ENCODE results near the gene SMYD4.
A peak's percentile ranks its signal among the peaks of the same experiment; 100 is the strongest.
"Not testable (repeated sequence)": the region's sequence is repeated elsewhere in the genome, so short reads cannot be mapped to it uniquely, and the experiment has no call there.

The SMYD4 gene

DNA sequence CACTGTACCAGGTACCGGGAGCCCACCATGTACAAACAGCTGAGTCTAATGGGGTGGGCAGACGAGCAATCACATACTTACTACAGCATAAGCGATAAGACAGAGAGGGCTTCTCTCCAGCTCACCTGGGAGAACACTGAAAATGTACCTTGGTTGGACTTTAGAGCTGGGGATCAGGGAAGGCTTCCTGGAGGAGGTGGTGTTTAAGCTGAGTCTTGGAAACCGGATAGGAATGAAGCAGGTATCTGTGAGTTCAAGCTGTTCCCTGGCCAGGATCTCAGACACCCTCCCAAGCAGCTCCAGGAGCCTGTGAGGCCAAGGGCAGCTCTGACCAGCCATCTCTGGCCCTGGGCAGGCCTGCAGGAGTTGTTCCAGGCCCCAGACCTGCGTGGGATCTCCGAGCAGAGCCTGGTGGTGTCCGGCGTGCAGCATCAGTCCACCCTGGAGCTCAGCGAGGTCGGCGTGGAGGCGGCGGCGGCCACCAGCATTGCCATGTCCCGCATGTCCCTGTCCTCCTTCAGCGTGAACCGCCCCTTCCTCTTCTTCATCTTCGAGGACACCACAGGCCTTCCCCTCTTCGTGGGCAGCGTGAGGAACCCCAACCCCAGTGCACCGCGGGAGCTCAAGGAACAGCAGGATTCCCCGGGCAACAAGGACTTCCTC lies 75.8 kb downstream of the SMYD4 start:
- DNase-seq: no peak

DNA sequence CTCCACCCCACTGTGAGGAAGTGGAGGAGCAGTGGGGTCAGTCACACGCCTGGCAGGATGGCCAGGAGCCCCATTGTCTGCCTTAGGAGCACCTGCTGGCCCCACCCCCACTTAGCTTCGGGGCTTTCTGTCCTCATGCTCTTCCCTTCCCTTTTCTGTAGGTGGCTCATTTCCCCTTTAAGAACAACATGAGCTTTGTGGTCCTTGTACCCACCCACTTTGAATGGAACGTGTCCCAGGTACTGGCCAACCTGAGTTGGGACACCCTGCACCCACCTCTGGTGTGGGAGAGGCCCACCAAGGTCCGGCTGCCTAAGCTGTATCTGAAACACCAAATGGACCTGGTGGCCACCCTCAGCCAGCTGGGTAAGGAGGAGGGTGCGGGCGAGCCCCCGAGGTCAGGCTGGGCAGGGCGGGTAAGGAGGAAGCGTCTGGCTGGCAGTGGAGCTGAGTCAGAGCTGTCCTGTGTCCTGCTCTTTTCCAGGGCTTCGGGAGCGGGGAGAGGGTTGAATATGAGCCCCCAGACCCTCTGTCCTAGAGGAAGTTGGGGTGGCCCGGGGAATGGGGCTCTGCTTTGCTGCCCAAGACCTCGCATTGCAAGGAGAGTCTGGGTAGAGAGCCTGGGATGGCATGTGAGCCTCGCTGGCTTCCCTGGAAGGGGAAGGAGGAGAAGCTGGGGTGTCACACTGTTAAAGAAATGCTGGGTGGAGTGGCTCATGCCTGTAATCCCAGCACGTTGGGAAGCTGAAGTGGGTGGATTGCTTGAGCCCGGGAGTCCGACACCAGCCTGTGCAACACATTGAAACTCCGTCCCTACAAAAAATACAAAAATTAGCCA lies 77.1 kb downstream of the SMYD4 start:
- DNase-seq: no peak

DNA sequence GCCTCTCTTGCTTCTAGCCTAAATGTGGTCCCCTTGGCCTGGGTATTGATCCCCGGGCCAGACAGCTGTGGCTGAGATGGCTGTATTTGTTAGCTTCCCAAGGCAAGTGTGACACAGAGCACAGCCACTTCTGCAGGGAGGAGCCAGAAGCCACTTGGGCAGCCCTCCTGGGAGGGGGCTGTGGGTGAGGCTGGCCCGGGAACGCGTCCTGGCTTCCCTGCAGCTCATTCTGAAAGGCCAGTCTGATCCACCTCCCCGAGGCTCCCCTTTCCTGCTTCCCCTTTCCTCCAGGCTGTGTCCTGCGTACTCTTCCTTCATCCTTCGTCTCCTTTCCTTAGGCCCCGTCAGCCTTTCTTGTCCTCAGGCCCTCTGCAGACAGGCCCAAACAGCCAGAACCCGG lies 79.1 kb downstream of the SMYD4 start:
- no peak for DNase-seq

DNA sequence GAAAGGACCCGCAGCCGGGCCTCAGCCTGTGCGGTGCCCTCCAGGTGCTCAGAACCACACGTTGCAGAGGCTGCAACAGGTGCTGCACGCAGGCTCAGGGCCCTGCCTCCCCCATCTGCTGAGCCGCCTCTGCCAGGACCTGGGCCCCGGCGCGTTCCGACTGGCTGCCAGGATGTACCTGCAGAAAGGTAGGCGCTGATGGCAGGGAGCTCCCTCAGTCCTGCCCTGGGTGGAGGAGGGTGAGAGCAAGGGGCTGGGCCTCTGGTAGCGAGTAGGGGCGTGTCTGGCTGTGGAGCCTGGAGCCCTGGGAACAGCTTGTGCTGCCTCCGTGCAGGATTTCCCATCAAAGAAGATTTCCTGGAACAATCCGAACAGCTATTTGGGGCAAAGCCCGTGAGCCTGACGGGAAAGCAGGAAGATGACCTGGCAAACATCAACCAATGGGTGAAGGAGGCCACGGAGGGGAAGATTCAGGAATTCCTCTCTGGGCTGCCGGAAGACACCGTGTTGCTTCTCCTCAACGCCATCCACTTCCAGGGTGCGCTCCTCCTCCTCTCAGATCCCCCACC lies 82.6 kb downstream of the SMYD4 start:
- DNase-seq: no peak

DNA sequence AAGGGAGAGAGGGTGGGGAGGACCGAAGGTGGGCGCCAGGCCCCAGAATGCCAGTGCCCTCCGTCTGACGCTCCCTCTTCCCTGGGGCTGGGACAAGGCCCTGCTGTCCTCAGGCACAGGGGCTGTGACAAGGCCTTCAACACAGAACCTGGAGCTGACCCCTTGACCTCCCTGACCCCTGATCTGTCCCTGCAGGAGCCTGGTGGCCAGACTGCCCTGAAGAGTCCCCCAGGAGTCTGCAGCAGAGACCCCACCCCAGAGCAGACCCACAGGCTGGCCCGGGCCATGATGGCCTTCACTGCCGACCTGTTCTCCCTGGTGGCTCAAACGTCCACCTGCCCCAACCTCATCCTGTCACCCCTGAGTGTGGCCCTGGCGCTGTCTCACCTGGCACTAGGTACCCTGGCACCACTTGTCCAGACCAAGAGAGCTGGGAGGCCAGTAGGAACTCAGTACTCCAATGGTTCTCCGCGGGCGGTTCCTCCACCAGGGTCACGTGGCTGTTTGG lies 84.1 kb downstream of the SMYD4 start:
- no peak for DNase-seq

DNA sequence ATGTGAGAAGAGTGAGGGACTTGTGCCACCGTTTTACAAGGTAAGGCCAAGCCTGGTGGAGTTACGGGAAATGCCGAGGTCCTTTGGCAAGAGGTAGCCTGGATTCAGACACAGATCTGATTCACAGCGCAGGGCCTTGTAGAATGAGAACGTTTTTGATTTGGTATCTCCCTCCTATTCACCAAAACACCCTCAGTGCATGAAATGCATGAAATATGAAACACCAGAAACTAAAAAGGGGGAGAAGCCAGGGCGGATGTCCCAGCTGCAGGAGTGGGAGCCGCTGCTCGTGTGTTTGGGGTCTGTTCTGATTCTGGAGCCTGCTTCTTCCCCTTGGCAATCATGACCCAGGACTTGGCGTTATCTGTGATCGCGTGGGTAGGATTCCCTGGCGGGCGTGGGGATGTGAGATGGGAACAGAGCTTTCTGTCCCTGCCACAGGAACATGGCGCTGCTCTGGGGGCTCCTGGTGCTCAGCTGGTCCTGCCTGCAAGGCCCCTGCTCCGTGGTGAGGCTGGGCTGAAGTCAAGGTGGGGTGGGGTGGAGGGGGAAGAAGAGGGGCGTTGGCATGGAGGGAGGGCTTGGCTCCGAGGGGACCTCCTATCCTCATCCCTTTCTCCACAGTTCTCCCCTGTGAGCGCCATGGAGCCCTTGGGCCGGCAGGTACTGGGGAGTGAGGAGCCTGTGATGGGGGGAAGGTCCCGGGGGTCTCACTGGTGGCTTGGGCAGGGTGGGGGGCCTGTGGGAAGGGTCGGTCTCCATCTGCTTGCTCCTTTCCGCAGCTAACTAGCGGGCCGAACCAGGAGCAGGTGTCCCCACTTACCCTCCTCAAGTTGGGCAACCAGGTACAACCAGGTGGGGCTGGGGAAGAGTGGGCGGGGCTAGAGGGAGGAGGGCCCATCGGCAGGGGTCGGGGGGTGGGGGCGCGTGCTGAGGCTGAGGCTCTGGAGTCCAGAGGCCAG lies 84.9 kb downstream of the SMYD4 start:
- DNase-seq: no peak

DNA sequence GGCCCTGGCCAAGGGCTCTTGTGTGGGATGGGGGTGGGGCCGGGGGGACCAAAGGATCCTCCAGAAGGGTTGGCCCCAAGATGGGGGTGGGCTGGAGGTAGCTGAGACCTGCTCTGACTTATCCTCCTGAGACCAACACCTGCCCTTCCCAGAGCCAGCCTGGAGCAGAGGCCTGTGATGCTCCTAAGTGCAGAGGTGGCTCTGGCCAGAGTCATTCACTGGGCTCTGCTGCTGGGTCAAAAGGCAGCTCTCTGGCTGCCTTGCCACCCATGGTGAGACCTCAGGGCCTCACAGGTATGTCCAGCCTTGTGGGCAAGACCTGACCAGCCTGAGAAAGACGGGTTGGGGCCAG lies 86.6 kb downstream of the SMYD4 start:
- no peak for DNase-seq

DNA sequence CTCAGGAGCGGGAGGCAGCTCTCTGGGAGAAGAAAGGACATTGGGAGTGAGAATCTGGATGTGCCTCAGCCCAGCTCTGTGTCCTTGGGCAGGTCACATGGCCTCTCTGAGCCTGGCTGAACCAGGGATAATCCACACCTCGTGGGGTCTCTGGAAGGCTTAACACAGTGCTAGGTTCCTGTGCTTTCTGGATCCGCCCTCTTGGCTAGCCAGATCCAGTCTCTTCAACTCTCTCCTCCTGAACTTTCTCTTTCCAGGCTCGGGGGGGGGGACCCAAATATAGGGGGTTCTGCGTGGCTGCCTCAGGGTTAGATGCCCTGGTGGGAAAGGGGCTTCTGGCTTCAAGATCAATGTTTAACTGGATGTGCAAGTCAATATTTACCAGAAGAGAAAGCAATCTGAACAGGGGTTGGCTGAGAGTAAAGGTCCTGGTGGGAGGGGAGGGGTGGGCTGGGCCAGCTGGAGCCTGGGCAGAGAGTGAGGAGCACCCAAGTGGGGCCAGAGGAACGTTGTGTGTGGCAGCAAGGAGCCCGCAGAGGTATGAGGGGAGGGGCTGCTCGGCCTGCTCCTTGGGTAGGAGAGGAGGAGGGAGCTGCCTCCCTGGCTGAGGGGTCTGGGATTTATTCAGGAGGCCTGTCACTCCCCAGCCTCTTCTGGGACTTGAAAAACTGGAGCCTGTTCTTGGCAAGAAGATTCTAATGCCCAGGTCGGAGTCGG lies 87.2 kb downstream of the SMYD4 start, which contains the start of gene SERPINF2:
Gene SERPINF2, plus strand, starts transcription at position 501 of the 717 bp plus-strand sequence. CDS start 2,125 bp downstream, outside the sequence.
- no peak for DNase-seq

DNA sequence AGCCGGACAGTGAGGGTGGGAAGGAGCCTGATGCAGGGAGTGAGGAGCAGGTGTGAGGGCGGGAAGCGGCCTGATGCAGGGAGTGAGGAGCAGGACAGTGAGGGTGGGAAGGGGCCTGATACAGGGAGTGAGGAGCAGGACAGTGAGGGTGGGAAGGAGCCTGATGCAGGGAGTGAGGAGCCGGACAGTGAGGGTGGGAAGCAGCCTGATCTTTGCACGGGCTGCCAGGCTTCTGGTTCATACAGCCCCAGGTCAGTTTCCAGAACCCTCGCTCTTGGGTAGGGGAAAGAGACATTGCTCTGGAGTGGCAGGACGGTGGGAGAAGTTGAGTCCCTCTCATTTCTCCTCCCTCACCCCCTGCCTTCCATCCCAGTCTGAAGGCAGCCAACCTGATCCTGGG lies 87.8 kb downstream of the SMYD4 start:
- not testable (repeated sequence) for DNase-seq

DNA sequence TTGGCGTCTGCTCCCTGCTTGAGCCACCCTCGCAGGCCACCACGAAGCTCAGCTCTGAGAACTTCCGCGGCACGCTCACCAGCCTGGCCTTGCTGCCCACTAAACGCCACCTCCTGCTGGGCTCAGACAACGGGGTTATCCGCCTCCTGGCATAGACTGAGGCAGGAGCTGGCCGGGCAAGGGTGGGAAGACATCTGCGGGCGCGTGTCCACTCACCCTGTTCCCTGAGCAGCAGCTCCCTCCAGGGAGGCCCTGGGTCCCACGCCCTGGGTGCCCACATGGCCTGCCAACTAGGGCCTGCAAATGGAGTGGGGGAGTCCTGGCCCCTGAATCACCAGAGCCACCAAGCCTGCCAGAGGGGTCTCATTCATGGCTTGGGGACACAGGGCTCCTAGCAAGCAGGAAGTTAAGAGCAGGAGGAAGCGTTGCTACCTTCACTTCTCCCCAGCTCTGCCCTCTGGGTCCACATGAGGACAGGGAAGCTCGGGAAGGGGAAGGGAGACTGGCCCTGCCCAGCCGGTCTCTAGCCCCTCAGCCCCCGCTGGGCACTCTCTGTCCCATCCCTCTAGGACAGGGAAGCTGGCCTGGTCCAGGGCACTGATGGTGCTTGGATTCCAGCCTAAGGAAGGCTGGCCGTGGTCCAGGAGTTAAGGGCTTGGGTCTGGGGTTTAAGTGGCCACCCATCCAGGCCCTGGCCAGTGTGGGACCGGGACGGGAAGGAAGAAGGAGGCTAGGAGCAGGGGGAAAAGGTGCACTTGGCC lies 92.0 kb downstream of the SMYD4 start:
- DNase-seq: no peak

DNA sequence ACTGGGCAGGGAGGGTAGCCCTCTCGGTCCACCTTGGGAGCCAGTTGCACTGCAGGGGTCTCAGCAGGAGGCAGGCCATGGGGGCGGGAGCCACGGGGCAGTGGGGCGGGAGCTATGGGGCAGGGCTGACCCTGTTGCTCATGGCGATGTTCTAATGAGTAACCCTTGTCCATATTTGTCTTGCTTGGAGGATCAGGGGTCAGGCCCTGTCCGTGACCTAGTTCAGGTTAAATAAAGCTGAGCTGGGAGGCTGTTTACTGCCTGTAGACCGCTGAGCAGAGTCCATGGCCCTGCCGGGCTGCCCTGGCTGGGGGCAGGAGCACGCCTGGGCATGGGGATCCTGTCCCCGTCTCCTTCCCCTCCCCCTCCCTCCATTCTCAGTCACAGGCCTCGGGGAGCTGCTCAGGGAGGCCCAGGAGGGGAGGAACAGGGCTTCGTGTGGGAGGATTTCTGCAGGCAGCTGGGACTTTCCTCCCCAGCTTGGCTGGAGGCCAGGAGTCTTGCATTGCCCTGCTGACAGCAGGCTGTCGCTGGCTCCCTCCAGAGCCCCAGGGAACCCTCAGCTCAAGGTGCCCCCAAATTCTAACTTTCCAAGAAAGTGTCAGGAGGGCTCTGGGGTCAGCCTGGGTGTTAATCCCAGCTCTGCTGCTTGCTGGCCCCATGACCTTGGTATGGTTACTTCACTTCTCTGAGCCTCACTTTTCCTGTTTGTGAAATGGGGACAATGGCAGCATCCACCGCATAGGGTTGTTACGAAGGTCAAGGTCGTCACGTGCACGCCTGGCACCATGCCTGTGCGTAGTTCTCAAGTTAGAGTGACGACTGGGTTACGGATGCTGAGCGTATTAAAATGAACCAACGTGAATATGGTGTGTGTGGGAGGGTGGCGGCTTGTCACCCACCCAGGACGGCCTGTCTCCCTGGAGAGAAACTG lies 93.1 kb downstream of the SMYD4 start:
- DNase-seq: peak; percentile 38 to 48

DNA sequence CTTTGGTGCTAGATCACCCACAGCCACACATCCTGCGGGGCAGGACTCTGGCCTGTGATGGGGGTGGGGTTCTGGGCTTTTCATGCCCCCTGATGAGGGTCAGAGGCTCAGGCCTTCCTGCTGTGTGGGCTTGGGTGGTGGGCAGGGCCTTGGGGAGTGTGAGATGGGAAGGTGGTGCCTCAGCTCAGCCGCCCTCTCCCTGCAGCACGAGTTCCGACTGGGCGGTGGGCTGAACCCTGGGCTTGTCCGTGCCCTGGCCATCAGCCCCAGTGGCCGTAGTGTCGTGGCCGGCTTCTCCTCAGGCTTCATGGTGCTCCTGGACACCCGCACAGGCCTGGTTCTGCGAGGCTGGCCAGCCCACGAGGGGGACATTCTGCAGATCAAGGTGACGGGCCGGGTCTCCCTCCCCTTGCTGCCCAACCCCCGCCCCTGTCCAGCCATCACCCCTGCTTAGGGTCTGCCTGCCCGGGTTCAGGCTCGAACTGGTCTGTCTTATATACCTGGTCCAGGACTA lies 93.8 kb downstream of the SMYD4 start:
- no peak for DNase-seq

DNA sequence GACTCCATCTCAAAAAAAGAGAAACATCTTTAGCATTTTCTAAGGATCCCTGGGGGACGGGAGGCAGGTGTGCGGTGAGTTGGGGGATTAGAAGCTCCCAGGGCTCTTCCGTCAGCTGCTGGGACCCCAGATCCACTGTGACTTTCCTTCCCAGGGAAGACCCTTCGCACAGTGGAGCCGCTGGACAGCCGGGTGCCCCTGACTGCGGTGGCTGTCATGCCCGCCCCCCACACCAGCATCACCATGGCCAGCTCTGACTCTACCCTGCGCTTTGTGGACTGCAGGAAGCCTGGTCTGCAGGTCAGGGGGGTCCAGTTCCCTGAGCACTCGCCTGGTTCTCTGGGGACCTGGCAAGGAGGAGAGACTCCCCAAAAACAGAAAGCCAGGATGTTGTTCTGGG lies 94.3 kb downstream of the SMYD4 start:
- no peak for DNase-seq

DNA sequence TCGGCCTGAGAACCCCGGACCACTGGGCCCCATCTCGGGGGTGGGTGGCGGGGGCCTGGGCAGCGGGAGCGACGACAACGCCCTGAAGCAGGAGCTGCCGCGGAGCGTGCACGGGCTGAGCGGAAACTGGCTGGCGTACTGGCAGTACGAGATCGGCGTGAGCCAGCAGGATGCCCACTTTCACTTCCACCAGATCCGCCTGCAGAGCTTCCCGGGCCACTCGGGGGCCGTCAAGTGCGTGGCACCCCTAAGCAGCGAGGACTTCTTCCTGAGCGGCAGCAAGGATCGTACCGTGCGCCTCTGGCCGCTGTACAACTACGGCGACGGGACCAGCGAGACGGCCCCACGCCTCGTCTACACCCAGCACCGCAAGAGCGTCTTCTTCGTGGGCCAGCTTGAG lies 95.9 kb downstream of the SMYD4 start:
- DNase-seq: no peak

DNA sequence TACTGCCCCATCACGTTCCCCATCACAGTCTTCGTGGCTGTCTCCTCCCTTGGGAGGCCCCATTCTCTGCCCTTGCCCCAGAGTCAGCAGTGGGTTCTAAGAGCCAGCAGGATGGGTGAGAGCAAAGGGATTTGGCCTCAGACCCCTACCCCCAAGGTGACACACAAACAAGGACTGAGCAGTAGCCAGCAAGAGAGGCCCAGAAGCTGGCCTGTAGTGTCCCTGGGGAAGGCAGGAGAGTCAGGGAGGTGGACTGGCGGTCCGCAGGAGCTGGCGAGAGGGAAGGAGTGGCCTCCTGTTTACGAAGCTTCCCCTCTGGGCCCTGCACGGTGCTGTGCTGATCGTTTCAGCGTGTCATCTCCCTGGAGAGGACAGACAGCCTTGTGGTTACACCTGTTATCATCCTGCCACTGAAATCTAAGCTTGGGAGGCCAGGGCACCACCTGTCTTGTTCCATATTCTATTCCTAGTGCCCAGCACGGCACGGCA lies 96.8 kb downstream of the SMYD4 start:
- DNase-seq: no peak

DNA sequence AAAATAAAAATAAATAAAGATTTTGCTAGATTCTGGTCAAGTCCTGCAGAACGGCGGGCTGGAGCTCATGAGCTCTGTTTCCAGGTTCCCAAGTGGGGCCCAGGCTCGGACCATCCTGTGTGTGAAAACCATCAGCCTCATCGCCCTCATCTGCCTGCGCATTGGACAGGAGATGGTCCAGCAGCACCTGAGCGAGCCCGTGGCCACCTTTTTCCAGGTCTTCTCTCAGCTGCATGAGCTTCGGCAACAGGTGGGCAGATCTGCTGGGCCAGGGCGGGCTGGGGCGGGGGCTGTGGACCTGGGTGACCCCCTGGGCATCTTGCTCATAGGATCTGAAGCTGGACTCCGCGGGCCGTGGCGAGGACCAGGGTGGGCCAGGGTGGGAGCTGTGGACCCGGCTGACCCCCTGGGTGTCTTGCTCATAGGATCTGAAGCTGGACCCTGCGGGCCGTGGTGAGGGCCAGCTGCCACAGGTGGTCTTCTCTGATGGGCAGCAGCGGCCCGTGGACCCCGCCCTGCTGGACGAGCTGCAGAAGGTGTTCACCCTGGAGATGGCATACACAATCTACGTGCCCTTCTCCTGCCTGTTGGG lies 97.4 kb downstream of the SMYD4 start:
- no peak for DNase-seq

DNA sequence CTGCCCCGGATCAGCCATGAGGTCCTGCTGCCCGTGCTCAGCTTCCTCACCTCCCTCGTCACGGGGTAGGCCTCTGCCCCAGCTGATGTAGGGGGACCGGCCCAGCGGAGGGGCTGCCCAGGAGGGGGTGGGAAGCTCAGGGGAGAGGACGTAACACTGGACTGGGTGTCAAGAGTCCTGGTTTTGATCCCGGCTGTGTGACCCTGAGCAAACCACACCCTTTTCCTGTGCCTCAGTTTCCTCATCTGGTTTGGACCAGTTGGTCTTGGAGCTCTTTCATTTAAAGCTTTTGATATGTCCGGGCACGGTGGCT lies 98.6 kb downstream of the SMYD4 start:
- DNase-seq: no peak

DNA sequence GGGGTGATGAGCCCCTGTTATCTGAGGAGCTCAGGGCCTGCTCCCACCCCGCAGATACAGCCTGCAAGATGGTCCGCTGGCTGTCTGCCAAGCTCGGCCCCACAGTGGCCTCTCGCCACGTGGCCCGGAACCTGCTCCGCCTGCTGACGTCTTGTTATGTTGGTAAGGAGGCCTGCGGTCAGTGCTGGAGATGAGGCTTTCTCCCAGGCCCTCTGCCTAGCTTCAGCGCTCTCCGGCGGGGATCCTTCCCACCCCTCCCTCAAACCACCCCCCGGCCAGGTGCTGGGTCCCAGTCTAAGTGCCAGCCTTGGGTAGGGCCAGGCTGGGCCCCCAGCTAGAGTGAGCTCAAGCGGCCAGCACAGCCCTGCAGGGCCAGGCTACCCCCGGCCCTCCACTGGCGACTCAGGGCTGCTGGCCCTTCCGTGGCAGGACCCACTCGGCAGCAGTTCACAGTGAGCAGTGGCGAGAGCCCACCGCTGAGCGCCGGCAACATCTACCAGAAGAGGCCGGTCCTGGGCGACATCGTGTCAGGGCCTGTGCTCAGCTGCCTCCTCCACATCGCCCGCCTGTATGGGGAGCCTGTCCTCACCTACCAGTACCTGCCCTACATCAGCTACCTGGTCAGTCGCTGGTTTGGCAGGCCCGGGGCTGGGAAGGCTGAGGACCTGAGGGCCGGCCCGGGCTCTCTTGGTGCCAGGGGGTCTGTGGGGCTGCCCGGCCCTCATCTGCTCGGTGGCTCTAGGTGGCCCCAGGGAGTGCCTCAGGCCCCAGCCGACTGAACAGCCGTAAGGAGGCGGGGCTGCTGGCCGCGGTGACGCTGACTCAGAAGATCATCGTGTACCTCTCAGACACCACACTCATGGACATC lies 99.1 kb downstream of the SMYD4 start:
- DNase-seq: no peak

DNA sequence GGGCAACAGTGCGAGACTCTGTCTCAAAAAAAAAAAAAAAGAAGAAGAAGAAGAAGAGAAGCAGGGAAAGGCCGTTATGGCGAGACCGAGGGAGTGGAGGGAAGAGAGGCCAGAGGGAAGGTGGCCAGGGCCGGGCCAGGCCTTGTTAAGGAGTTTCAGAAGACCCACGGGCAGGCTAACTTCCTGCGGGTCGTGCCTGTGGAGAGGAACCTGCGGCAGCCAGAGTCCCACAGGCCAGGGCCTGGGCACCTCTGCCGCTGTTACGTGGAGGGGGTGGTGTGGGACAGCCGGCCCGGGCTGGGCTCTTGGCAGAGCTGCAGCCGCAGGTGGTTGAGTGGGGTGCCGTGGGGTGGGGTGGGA lies 99.8 kb downstream of the SMYD4 start:
- DNase-seq: no peak

Measured in activated CD4-positive, alpha-beta T cell treated with anti-CD3 and anti-CD28 coated beads for 4 hours (primary cell).